GM18520 (cell line): ENCODE data around the gene CHKA.

Source experiments
- ATAC-seq: cut with Tn5 transposase; IDR thresholded peaks from one replicate; pipeline ENCODE4 v1.9.1; 2021; ENCODE audit not compliant: unreplicated experiment

Gene CHKA

GRCh38 chr11:68143310-68143689 is 22.1 kb upstream of the CHKA start:
- ATAC-seq: no peak

GRCh38 chr11:68142441-68143309 is 21.5 kb upstream of the CHKA start:
- ATAC-seq: no peak

DNA sequence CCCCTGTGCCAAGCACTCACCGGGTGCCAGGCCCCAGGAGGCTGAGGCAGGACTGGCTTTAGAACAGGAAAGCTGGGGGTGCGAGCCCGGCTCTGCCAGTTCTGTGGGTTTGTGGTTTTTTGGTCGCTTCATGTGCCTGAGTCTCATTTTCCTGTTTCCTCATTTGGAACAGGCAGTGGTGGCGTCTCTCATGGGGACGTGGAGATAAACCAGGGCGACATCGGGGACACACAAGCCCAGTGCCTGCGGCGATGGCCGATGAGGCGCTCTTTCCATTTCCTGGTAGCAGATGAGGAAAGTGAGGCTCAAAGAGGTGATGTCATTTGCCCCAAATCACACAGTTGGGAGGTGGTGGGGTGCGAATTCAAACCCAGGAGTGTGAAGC is 20.8 kb upstream of the CHKA start:
- no peak for ATAC-seq

- ATAC-seq: no peak
Measured at GRCh38 chr11:68141246-68142027, 20.2 kb upstream of the CHKA start.

DNA sequence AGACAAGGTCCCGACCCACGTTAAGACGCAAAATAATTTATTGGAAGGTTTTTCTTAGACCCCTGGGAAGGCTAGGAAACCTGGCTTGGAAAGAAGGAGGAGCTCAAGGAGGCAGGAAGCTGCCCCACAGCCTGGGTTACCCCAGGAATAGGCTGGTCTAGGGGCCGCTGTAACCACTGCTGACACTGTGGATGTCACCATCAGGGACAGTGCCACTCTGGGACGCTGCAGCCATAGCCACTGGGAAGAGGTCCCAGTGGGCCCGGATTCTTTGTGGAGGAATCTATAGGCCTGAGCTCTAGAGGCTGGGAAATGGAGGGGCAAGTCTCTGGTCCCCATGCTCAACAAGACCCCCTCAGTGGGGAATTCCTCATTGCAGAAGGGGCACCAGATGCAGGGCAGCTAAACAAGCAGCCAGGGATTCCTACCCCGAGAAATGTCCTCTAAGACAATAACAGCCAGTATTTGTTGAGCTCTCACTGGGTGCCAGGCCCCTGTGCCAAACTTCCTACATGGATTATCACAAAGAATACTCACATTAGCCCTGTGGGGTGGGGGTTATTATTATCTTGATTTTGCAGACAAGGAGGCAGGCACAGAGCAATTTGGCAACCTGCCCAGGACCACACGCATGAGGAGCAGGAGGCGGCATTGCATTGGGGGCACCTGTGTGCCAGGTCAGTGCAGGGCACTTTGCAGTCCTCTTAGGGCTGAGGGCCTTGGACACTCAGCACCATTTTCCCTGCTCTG is 19.5 kb upstream of the CHKA start:
- ATAC-seq: no peak

DNA sequence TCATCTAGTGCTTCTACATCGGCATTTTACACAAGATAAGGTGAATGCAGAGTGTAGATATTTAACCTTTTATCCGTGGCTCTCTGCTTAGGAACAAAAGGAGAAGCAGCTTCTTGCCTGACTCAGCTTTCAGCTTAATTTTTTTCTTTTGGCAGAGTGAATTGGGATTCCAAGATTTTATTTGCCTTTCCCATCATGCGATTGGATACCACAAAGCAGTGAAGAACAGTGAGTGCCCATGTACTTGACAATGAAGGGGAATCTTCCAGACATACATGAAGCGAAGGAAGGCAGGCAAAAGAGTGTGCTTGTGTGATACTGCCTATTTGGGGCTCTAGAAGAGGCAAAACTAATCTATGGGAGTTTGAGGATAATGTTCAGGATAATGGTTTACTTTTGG is 17.0 kb upstream of the CHKA start:
- no peak for ATAC-seq

- ATAC-seq: no peak
Measured at GRCh38 chr11:68137833-68138232, 16.6 kb upstream of the CHKA start.

DNA sequence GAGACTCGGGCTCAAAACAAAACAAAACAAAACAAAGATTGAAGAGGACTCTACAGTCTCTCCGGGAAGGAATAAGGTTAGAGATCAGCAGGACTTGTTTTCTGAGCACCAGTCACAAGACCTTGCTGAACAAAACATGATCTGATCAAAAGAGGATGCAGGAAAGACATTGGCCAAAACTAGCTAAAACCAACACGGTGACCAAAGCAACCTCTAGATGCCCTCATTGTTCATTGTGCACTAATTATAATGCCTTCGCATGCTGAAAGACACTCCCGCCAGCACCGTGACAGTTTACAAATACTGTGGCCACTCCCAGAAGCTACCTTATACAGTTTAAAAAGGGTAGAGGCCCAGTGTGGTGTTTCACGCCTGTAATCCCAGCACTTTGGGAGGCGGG is 15.7 kb upstream of the CHKA start:
- no peak for ATAC-seq

DNA sequence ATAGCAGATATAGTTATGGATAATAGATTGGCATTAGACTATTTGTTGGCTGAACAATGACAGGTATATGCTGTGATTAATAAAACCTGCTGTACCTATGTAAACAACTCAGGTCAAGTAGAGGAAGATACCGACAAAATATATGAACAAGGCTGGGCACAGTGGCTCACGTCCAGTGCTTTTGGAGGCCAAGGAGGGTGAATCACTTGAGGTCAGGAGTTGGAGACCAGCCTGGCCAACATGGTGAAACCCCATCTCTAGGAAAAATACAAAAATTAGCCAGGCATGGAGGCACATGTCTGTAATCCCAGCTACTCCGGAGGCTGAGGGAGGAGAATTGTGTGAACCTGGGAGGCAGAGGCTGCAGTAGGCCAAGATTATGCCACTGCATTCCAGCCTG is 14.0 kb upstream of the CHKA start:
- no peak for ATAC-seq

DNA sequence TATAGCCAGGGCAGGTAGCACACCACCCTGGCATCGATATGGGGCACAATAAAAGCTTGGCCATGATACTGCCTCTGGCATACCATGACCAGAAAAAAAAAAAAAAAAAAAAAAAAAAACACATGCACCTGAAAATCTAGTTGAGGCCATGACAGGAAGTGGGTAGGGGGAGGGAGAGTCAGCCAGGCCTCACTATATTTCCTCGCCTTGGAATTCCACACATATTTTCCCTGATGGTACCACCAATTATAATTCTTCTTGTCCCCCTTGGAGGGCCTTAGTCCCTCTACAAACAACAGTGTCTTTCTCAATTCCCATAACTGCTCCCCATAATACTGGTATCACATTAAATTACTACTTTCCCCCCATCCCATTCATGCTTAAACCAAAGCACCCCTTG is 12.6 kb upstream of the CHKA start:
- no peak for ATAC-seq

DNA sequence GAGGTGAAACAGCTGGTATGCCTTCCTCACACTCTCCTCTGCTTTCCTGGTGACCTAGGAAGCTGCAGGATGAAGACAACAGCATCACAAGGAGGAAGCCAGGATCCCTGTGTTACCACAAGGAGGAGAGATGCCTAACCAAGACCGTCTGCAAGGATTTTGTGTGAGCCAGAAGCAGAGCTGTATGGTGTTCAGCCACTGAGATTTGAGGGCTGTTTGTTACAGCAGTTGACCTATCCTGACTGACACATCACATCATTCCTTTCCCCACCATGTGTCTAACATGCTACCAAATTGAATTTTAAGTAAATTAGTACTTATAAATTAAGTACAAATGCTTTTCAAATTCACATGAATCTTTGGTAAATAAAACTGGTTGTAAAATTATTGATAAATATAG is 8.9 kb upstream of the CHKA start:
- ATAC-seq: no peak

GRCh38 chr11:68128682-68129327 is 7.6 kb upstream of the CHKA start:
- ATAC-seq: no peak

- ATAC-seq: no peak
Measured at GRCh38 chr11:68127714-68128681, 6.8 kb upstream of the CHKA start.

DNA sequence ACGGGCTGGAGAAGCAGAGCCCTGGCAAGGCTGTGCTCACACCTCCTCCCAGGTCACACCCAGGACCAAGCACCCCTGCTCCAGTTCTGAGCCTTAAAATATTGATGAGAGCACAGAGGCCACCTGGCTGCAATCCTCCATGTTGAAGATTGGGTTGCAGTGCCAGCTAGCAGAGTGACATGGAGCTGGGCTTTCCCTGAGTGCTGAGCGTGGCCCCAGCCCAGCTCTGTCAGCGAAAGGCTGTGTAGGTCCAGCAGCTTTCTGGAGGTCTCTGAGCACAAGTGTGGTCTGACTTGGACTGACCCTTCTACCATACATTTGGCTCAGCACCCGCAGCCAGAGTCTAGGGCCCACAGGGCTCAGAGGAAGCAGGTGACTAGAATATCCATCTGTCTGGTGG is 4.0 kb upstream of the CHKA start:
- ATAC-seq: no peak

GRCh38 chr11:68122936-68123539 is 1.9 kb upstream of the CHKA start:
- ATAC-seq: no peak

- ATAC-seq: peak; percentile 6
Measured at GRCh38 chr11:68120273-68121066, 718 bp downstream of the CHKA start.

DNA sequence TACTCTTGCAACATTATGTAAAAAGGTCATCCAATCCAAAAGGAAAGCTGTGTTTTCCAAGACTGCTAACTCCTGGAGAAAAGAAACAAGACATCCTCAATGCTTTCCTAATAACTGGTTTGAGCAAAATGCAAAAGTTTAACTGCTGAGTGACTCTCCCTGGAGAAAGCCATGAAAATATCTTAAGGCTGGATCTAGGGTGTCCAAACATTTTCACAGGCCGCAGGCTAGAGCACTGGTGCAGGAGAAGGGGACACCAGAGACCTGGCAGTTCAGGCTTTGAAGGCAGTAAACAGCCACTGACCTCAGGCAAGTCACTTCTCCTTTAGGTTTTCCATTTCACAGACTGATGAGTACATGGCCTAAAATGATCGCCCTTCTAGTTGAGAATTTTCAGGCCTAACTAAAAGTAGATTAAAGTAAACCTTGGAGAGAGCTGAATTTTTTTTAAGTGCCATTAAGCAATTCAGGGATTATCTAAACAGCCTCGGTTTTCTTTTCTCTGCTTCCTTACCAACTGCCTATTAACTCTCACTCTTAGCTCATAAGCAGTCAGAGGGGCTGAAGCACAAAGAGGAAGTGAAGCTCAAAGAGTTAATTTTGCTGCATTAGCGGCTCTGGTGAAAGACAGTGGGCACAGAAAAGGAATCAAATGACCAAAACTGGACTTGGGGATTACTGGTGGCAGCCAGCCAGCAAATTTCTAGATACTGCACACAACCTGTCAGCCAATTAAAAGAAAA is 2.3 kb downstream of the CHKA start:
- ATAC-seq: no peak

- no peak for ATAC-seq
Measured at GRCh38 chr11:68117853-68118470, 3.2 kb downstream of the CHKA start.
